Fibroblast of skin of left biceps (primary cell): Measurements from ENCODE around the gene ETHE1.
A peak's percentile ranks its signal among the peaks of the same experiment; 100 is the strongest.

Source experiments
- DNase-seq, 2 experiments: peaks; one replicate each; pipeline ENCODE4 v3.0.0-alpha.2; 2013; ENCODE audit warnings: low read depth in 2 of 2

The ETHE1 gene

GRCh38 chr19:43489979-43490599, 36.9 kb downstream of the ETHE1 start:
- DNase-seq, result no peak

- DNase-seq, result no peak
These were observed 37.7 kb downstream of the ETHE1 start for GRCh38 chr19:43489310-43489709.

GRCh38 chr19:43488179-43488578, 38.8 kb downstream of the ETHE1 start:
- DNase-seq, result no peak

GRCh38 chr19:43486412-43486811, 40.6 kb downstream of the ETHE1 start:
- DNase-seq, result no peak

GRCh38 chr19:43485951-43486350, 41.0 kb downstream of the ETHE1 start:
- DNase-seq, result no peak

- no peak for DNase-seq
These were observed 43.7 kb downstream of the ETHE1 start for GRCh38 chr19:43483281-43483680.

GRCh38 chr19:43482193-43482592, 44.8 kb downstream of the ETHE1 start:
- DNase-seq, result no peak

- no peak for DNase-seq
These were observed 45.3 kb downstream of the ETHE1 start for GRCh38 chr19:43481701-43482100.

- DNase-seq, result no peak
These were observed 46.4 kb downstream of the ETHE1 start for GRCh38 chr19:43480574-43480973.

- DNase-seq, result no peak
These were observed 46.9 kb downstream of the ETHE1 start for GRCh38 chr19:43479961-43480561.

- no peak for DNase-seq
These were observed 47.8 kb downstream of the ETHE1 start for GRCh38 chr19:43479226-43479625.

- DNase-seq, result no peak
These were observed 48.7 kb downstream of the ETHE1 start for GRCh38 chr19:43478323-43478722.

GRCh38 chr19:43476606-43477005, 50.4 kb downstream of the ETHE1 start:
- DNase-seq, result peak; percentile 51 to 65

GRCh38 chr19:43474986-43475705, 51.9 kb downstream of the ETHE1 start:
- DNase-seq, result peak; percentile 66 to 70

- no peak for DNase-seq
These were observed 52.5 kb downstream of the ETHE1 start for GRCh38 chr19:43474487-43474886.

- no peak for DNase-seq
These were observed 55.9 kb downstream of the ETHE1 start for GRCh38 chr19:43471091-43471490.

GRCh38 chr19:43470288-43470687, 56.7 kb downstream of the ETHE1 start:
- DNase-seq, result no peak

- no peak for DNase-seq
These were observed 57.9 kb downstream of the ETHE1 start for GRCh38 chr19:43469160-43469480.

GRCh38 chr19:43468354-43469159, 58.4 kb downstream of the ETHE1 start:
- DNase-seq, result no peak

- DNase-seq, result no peak
These were observed 59.3 kb downstream of the ETHE1 start for GRCh38 chr19:43467730-43468129.

GRCh38 chr19:43467276-43467675, 59.7 kb downstream of the ETHE1 start:
- DNase-seq, result no peak

GRCh38 chr19:43466793-43467192, 60.2 kb downstream of the ETHE1 start:
- no peak for DNase-seq
